ENCODE measurements around the gene GRHL1. TPM values are rescaled to one million over a fixed set of nuclear protein-coding genes. Genes with fewer than 3 reads are reported as not detected.

Gene GRHL1
- total and polyA plus RNA-seq, 8 donors: 0.95 to 5.3 (median 2.1) TPM

- Histone ChIP-seq H3K36me3 (no peaks in the 10 kb centered on the region), H3K4me3 (no peak overlapping the region), H3K9me3 (no peaks in the 10 kb centered on the region), H3K27ac (no peak overlapping the region), H3K27me3 (no peaks in the 10 kb centered on the region), H3K4me1 (peaks cover 0 to 6% (median 4%) of the 10 kb centered on the region in 3 donors)
- 90 to 93% methylated on average over 16 of the region's 16 CpGs for WGBS, 2 donors
- ATAC-seq: no peak
- intact Hi-C loops (cut with DNase I): no loop called here
- no peak for TF ChIP-seq CTCF (IDR thresholded peaks at IDR 0.05)
- FAIRE-seq: no peak
- no peak for DNase-seq
Measured at GRCh38 chr2:10022041-10022421, 70.5 kb downstream of the GRHL1 start.

- ATAC-seq: peak in 1 of 4 donors; percentile 35
- DNase-seq: no peak
- H3K4me1 ChIP-seq: peaks cover 0 to 6% (median 4%) of the 10 kb centered on the region in 3 donors
- H3K27me3 ChIP-seq: no peaks in the 10 kb centered on the region
- no peaks in the 10 kb centered on the region for H3K36me3 ChIP-seq
- intact Hi-C loops (cut with DNase I): no loop called here
- H3K4me3 ChIP-seq: no peak overlapping the region
- no peak for FAIRE-seq
- WGBS, 2 donors: 85 to 93% methylated on average over 4 of the region's 4 CpGs
- H3K9me3 ChIP-seq: no peaks in the 10 kb centered on the region
- TF ChIP-seq CTCF (IDR thresholded peaks at IDR 0.05): no peak
- H3K27ac ChIP-seq: no peak overlapping the region
Measured at GRCh38 chr2:10022445-10022844, 71.0 kb downstream of the GRHL1 start.

- no peak for DNase-seq
- intact Hi-C loops (cut with DNase I): no loop called here
- H3K27me3 ChIP-seq: no peaks in the 10 kb centered on the region
- H3K4me3 ChIP-seq: no peak overlapping the region
- H3K27ac ChIP-seq: no peak overlapping the region
- TF ChIP-seq CTCF (IDR thresholded peaks at IDR 0.05): no peak
- peaks cover 0 to 6% (median 4%) of the 10 kb centered on the region in 3 donors for H3K4me1 ChIP-seq
- FAIRE-seq: no peak
- H3K36me3 ChIP-seq: no peaks in the 10 kb centered on the region
- H3K9me3 ChIP-seq: no peaks in the 10 kb centered on the region
- peak in 1 of 4 donors; percentile 49 for ATAC-seq
- WGBS, 2 donors: 87 to 88% methylated on average over 10 of the region's 10 CpGs
Measured at GRCh38 chr2:10022966-10023662, 71.6 kb downstream of the GRHL1 start.

GRCh38 chr2:10026940-10027569, 75.6 kb downstream of the GRHL1 start:
- no peak for TF ChIP-seq CTCF (IDR thresholded peaks at IDR 0.05)
- no peaks in the 10 kb centered on the region for H3K9me3 ChIP-seq
- no peak for FAIRE-seq
- intact Hi-C loops (cut with DNase I): no loop called here
- no peak for ATAC-seq
- no peaks in the 10 kb centered on the region for H3K4me1 ChIP-seq
- H3K4me3 ChIP-seq: no peak overlapping the region
- 83 to 84% methylated on average over 8 of the region's 8 CpGs for WGBS, 2 donors
- no peak overlapping the region for H3K27ac ChIP-seq
- H3K27me3 ChIP-seq: no peaks in the 10 kb centered on the region
- no peak for DNase-seq
- no peaks in the 10 kb centered on the region for H3K36me3 ChIP-seq

Measured in pancreas (tissue), 10 donors.